ENCODE results near the gene GDF2.

Gene GDF2

DNA sequence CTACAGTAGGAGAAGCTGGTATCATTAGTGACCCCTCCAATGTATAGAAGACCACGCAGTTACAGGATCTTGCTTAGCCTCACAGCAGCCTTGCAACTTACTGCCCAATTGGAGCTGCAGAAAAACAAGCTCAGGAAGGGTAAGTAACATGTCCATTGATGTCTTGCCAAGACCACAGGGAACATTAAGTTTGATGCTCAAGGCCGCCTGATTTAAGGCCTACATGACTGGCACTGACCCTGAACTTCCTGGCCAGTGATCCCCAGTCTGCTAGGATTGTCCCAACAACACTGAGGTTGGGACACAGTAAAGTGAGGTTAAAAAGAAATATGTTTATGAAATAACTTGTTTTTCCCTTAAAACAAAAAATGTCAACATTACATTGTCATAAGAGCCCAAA, 6.8 kb upstream of the GDF2 start:
- Histone ChIP-seq H3K27me3 (ENCODE audit: insufficient read depth, poor library complexity, severe bottlenecking) (no peaks in the 10 kb centered on the region), H3K27ac (replicated peaks) (no peak overlapping the region), H3K4me3 (replicated peaks; ENCODE audit: insufficient read depth, low read length) (no peak overlapping the region)
- TF ChIP-seq POLR2AphosphoS5 (IDR thresholded peaks at IDR 0.05; ENCODE audit: low read depth) (no peak), SPI1 (IDR thresholded peaks at IDR 0.05; ENCODE audit: borderline replicate concordance, low read depth) (no peak), GABPA (IDR thresholded peaks at IDR 0.05; ENCODE audit: low read depth) (no peak)
- TF ChIP-seq, protein P1, sequence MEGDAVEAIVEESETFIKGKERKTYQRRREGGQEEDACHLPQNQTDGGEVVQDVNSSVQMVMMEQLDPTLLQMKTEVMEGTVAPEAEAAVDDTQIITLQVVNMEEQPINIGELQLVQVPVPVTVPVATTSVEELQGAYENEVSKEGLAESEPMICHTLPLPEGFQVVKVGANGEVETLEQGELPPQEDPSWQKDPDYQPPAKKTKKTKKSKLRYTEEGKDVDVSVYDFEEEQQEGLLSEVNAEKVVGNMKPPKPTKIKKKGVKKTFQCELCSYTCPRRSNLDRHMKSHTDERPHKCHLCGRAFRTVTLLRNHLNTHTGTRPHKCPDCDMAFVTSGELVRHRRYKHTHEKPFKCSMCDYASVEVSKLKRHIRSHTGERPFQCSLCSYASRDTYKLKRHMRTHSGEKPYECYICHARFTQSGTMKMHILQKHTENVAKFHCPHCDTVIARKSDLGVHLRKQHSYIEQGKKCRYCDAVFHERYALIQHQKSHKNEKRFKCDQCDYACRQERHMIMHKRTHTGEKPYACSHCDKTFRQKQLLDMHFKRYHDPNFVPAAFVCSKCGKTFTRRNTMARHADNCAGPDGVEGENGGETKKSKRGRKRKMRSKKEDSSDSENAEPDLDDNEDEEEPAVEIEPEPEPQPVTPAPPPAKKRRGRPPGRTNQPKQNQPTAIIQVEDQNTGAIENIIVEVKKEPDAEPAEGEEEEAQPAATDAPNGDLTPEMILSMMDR (IDR thresholded peaks at IDR 0.05; ENCODE audit: insufficient read depth, low read length), result no peak
- TF ChIP-seq, protein P2, sequence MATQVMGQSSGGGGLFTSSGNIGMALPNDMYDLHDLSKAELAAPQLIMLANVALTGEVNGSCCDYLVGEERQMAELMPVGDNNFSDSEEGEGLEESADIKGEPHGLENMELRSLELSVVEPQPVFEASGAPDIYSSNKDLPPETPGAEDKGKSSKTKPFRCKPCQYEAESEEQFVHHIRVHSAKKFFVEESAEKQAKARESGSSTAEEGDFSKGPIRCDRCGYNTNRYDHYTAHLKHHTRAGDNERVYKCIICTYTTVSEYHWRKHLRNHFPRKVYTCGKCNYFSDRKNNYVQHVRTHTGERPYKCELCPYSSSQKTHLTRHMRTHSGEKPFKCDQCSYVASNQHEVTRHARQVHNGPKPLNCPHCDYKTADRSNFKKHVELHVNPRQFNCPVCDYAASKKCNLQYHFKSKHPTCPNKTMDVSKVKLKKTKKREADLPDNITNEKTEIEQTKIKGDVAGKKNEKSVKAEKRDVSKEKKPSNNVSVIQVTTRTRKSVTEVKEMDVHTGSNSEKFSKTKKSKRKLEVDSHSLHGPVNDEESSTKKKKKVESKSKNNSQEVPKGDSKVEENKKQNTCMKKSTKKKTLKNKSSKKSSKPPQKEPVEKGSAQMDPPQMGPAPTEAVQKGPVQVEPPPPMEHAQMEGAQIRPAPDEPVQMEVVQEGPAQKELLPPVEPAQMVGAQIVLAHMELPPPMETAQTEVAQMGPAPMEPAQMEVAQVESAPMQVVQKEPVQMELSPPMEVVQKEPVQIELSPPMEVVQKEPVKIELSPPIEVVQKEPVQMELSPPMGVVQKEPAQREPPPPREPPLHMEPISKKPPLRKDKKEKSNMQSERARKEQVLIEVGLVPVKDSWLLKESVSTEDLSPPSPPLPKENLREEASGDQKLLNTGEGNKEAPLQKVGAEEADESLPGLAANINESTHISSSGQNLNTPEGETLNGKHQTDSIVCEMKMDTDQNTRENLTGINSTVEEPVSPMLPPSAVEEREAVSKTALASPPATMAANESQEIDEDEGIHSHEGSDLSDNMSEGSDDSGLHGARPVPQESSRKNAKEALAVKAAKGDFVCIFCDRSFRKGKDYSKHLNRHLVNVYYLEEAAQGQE (IDR thresholded peaks at IDR 0.05; ENCODE audit: insufficient replicate concordance, low read depth), result no peak
- no peak for DNase-seq (ENCODE audit: low read depth in 1 of 2, low spot score in 1 of 2)

DNA sequence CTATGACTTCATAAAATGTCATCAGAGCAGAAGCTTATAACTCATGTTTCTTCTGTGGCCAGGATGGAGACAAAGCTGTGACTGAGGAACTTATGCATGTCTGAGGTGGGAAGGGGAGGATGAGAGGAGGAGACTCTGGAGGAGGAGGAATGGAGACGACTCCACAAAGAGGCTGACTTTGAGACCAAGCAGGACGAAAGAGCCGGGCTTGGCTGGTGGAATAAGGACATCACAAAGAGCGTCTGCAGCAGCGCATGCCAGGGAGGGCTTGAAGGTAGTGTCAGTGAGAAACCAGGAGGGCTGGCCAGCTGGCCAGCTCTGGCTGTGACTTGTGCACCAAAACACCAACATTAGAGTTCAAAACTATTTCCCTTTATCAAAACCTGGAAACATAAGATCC, 6.1 kb upstream of the GDF2 start:
- TF ChIP-seq GABPA (IDR thresholded peaks at IDR 0.05; ENCODE audit: low read depth), result no peak
- TF ChIP-seq, protein P1 (IDR thresholded peaks at IDR 0.05; ENCODE audit: insufficient read depth, low read length), result no peak
- TF ChIP-seq, protein P2 (IDR thresholded peaks at IDR 0.05; ENCODE audit: insufficient replicate concordance, low read depth), result no peak
- no peak for TF ChIP-seq POLR2AphosphoS5 (IDR thresholded peaks at IDR 0.05; ENCODE audit: low read depth)
- no peak for TF ChIP-seq SPI1 (IDR thresholded peaks at IDR 0.05; ENCODE audit: borderline replicate concordance, low read depth)
- DNase-seq (ENCODE audit: low read depth in 1 of 2, low spot score in 1 of 2), result no peak
- no peak overlapping the region for H3K4me3 ChIP-seq (replicated peaks; ENCODE audit: insufficient read depth, low read length)
- no peak overlapping the region for H3K27ac ChIP-seq (replicated peaks)
- no peaks in the 10 kb centered on the region for H3K27me3 ChIP-seq (ENCODE audit: insufficient read depth, poor library complexity, severe bottlenecking)

DNA sequence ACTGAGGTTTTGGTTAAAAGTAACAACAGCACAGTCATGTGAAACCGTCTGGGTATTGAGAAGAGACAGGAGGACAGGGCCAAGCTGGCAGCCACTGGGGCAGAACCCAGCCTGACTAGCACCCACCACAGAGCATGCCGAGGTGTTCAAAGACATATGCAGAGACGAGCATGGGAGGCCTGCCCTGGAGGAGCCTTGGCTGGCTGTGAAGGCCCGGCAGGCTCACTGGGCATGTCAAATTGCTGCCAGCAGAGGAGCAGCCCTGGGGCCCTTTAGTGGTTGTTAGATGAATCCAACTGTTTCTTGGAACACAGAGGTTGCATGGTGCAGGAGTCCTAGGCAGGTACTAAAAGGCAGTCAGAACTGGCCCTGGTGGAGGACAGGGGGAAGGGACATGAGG, 5.0 kb upstream of the GDF2 start:
- Histone ChIP-seq H3K4me3 (replicated peaks; ENCODE audit: insufficient read depth, low read length) (no peak overlapping the region), H3K27ac (replicated peaks) (no peak overlapping the region), H3K27me3 (ENCODE audit: insufficient read depth, poor library complexity, severe bottlenecking) (no peaks in the 10 kb centered on the region)
- TF ChIP-seq SPI1 (IDR thresholded peaks at IDR 0.05; ENCODE audit: borderline replicate concordance, low read depth), result no peak
- no peak for DNase-seq (ENCODE audit: low read depth in 1 of 2, low spot score in 1 of 2)

DNA sequence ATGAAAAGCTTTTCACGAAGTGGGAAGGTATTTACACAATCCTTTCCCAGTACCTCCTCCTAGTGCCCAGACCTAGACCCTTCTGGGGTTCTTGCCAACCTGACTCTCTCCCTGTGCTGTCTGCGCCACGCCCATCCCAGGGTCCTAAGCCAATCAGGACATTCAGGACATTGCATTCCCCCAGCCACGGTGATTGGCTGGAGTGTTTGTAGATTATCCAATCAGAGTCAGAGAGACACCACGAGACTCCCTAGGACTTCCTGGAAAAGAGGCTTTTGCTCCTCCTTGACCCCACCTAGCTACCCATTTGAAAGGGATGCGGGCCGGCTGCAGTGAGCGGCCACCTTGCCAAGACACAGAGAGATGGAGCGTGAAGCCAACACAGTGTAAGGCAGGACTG, 3.5 kb upstream of the GDF2 start:
- TF ChIP-seq, protein P1 (IDR thresholded peaks at IDR 0.05; ENCODE audit: insufficient read depth, low read length), result no peak
- TF ChIP-seq POLR2AphosphoS5 (IDR thresholded peaks at IDR 0.05; ENCODE audit: low read depth), result no peak
- TF ChIP-seq, protein P2 (IDR thresholded peaks at IDR 0.05; ENCODE audit: insufficient replicate concordance, low read depth), result no peak
- TF ChIP-seq GABPA (IDR thresholded peaks at IDR 0.05; ENCODE audit: low read depth), result no peak
- TF ChIP-seq SPI1 (IDR thresholded peaks at IDR 0.05; ENCODE audit: borderline replicate concordance, low read depth), result no peak
- H3K27ac ChIP-seq (replicated peaks), result no peak overlapping the region
- no peaks in the 10 kb centered on the region for H3K27me3 ChIP-seq (ENCODE audit: insufficient read depth, poor library complexity, severe bottlenecking)
- no peak for DNase-seq (ENCODE audit: low read depth in 1 of 2, low spot score in 1 of 2)
- H3K4me3 ChIP-seq (replicated peaks; ENCODE audit: insufficient read depth, low read length), result no peak overlapping the region
